ENCODE results near the gene MEGF10.

MEGF10 gene

DNA sequence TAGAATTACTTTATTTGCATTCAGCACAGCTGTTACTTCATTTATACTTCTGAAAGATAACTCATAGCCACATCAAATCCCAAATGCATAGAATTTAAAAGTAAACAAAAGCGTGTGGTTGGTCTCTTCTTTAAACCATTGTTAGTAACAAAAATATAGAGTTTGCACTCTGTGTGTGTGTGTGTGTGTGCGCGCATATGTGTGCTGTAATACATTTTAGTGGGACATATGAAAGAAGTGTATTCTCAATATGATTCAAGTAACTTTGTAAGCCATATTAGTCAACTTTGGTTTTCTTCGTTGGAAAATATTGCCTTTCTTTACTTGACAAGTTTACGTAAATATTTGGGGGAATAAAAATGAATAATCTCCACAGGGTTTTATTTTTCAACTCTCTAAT lies 120.8 kb downstream of the MEGF10 start:
- DNase-seq (ENCODE audit: low read depth) = no peak

DNA sequence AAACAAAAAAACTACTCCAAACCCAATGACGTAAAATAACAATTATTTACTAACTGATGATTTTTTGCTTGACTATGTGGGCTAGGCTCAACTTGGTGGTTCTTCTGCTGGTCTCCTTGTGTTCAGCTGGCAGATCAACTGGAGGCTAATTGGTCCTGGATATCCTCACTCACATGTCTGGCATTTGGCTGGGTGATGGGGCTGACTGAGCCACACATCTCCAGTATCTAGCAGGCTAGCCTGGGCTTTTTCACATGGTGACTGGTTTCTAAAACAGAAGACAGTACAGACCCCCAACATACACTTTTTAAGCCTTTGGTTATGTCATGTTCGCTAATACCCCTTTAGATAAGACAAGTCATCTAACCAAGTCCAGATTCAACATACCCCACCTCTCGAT lies 122.1 kb downstream of the MEGF10 start:
- DNase-seq (ENCODE audit: low read depth) = no peak

GRCh38 chr5:127415034-127415433 lies 124.4 kb downstream of the MEGF10 start:
- no peak for DNase-seq (ENCODE audit: low read depth)

DNA sequence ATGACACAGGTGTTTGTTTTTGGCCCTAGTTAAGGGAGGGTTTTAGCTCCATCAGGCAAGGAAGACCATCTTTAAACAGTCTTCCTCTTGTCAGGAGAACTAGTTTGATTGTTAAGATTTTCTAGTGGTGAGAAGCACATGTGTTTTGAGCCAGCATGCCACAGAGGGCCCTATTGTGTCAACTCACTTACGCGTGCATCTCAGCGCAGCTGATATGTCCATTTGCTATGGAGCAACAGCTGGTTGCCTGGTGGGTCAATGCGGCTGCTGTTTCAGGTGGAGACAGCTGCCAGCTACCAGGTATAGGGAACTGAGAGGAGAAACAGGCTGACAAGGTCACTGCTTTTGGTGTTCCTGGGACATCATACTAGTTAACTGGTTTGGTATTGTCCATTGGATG lies 126.3 kb downstream of the MEGF10 start:
- DNase-seq (ENCODE audit: low read depth) = no peak

- DNase-seq (ENCODE audit: low read depth) = no peak
Observed at GRCh38 chr5:127417528-127417927, 126.9 kb downstream of the MEGF10 start.

DNA sequence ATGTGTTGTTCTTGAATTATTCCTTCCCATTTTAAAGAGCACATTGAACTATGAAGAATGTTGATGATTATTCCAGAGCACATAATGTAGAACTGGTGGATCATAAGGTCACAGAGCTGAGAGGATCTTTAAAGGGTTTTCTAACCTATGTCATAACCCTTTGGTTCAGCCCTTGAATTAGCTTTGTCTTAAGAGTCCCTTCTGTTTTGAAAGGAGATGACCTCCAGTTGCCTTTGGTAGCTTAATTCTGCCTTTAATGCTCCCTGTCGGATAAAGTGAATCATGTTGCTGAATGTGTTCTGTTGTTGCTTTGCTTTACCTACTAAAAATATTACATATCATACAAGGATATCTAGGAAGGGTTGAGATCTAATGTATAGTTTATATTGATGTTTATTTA lies 127.8 kb downstream of the MEGF10 start:
- DNase-seq (ENCODE audit: low read depth) = no peak

DNA sequence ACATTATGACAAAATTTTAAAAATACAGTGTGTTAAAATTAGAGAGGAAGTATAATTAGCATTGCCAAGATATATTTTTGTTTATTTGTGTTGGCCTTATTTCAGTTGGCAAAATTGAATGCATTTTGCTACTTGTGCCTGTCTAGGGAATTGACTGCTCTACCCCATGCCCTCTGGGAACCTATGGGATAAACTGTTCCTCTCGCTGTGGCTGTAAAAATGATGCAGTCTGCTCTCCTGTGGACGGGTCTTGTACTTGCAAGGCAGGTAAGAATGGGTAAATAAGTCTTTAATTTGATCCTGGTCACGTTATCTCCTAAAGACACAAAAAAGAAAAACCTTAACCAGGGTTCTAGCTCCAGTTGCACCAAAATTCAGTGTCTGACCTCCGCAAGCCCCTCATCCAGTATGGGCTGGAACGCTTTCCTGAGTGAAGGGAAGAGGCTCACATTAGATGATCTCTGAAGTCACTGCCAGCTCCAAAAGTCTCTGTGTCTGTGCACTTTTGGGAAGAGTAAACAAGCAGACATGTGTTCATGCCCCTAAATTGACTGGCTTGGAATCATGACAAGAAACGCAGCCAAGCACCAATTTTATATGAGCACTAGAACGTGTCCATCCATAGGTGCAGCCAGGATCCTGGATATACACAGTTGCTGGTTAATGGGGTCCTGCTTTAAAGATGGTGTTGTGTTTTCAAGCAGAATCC lies 128.5 kb downstream of the MEGF10 start:
- DNase-seq (ENCODE audit: low read depth) = no peak

DNA sequence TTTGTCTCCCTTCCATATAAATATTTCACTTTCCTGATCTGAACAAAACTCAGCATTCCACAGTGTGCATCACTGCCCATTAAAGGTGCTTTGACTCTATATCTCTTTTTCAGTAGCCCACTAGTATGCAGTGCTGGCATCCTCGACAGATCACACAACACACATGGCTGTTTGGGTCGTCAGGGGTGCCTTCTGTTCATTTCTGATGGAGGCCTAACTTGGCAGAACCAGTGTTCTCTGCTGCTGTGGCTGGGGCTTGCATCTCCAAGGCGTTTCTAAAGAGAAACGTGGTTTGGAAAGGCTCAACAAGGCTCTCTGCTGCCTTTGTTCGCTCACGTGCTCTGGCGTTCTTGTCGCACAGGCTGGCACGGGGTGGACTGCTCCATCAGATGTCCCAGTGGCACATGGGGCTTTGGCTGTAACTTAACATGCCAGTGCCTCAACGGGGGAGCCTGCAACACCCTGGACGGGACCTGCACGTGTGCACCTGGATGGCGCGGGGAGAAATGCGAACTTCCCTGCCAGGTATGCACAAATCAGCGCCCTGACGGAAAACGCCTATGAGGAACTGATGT lies 129.2 kb downstream of the MEGF10 start:
- DNase-seq (ENCODE audit: low read depth) = no peak

DNA sequence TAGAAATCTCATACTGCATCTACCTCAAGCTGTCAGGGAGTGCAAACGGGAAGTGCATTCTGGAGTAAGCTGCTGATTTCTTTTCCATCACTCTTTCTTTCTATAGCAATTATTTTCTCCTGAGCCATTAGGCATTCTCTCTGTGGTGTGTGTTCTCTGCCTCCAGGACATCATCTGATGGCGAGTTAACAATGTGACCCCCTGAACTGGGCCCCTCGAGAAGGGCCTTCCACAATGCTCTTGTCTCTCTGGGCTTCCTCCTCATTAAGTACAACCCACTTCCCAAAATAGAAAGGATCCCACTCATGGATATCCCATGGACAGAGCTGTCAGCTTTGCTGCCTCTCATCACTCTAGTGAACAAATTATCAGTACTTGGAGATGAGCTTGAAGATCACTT lies 130.2 kb downstream of the MEGF10 start:
- no peak for DNase-seq (ENCODE audit: low read depth)

GRCh38 chr5:127421471-127421870 lies 130.9 kb downstream of the MEGF10 start:
- DNase-seq (ENCODE audit: low read depth) = no peak

GRCh38 chr5:127423173-127423798 lies 132.7 kb downstream of the MEGF10 start:
- no peak for DNase-seq (ENCODE audit: low read depth)

GRCh38 chr5:127425037-127425436 lies 134.4 kb downstream of the MEGF10 start:
- no peak for DNase-seq (ENCODE audit: low read depth)

DNA sequence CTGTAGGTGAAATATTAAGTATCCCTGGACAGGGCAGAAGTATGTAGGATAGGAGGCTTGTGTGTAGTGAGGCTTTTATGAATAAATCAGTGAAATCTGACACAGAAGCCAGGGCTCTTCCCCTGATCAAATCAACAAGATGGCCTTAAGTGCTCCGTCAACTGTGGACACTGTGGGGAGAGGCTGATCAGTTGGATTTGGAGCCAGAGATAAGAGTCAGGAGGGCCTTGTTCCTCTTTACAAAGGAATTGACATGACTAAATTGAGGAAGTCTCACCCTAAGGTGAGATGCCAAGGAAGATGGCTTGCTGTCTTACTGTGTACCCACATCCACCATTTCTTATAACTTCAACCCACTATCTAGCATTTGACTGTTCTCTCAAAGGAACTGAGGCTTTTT lies 135.3 kb downstream of the MEGF10 start:
- no peak for DNase-seq (ENCODE audit: low read depth)

- no peak for DNase-seq (ENCODE audit: low read depth)
Observed at GRCh38 chr5:127426661-127427060, 136.1 kb downstream of the MEGF10 start.

- DNase-seq (ENCODE audit: low read depth) = no peak
Observed at GRCh38 chr5:127428276-127428675, 137.7 kb downstream of the MEGF10 start.

- no peak for DNase-seq (ENCODE audit: low read depth)
Observed at GRCh38 chr5:127428748-127429147, 138.2 kb downstream of the MEGF10 start.

DNA sequence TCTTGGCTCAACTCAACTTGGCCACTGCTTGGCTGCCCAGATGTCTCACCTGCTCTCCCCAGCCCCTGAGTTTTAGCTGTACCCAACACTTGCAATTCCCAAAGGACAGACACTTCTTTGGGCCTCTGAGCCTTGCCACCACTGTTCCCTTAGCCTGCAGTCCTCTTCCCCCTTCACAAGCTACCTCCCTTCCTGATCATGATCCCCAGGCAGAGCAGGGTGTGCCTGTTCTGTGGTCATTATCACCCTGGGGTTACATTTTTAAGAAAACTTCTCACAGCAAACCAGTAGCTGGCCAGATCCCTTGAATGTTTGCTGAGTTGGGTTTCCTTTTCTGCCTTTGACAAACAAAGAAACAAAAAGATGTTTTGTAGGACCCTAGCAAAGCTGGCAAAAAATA lies 139.3 kb downstream of the MEGF10 start:
- no peak for DNase-seq (ENCODE audit: low read depth)

DNA sequence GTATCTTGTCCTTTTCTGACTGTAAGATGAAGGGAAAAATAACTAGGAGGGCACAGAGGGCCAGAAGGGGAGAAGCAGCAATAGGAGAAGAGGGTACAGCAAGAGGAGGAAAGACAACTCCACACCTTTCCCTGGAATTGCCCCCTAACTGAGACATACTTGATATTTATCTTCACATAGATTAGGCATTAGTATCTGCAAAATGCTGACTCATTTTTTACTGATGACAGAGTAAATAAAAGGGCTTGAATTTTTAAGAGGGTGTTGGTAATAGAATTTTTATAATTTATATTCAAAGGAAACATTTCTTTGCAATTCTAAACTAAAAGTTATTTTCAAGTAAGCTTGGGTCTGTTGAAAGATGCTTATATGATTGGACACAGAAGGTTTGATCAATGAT lies 140.0 kb downstream of the MEGF10 start:
- DNase-seq (ENCODE audit: low read depth) = no peak

- no peak for DNase-seq (ENCODE audit: low read depth)
Observed at GRCh38 chr5:127431977-127432585, 141.5 kb downstream of the MEGF10 start.

GRCh38 chr5:127433526-127433925 lies 142.9 kb downstream of the MEGF10 start:
- DNase-seq (ENCODE audit: low read depth) = no peak

DNA sequence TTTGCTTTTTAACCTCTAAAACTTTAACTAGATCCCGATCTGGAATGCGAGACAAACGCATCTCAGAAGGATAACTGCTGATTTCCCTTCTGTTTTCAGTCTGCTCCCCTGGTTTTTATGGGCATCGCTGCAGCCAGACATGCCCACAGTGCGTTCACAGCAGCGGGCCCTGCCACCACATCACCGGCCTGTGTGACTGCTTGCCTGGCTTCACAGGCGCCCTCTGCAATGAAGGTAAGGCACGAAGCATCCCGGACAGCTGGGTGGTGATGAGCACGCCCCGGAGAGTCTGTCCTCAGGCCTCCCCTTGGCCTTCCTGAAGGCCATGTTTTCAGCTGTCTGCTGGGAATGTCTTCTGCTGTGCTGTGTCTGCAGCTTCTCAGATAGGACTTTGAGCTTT lies 144.0 kb downstream of the MEGF10 start:
- no peak for DNase-seq (ENCODE audit: low read depth)

- DNase-seq (ENCODE audit: low read depth) = no peak
Observed at GRCh38 chr5:127435821-127436220, 145.2 kb downstream of the MEGF10 start.

- DNase-seq (ENCODE audit: low read depth) = no peak
Observed at GRCh38 chr5:127439644-127440043, 149.0 kb downstream of the MEGF10 start.
